ENCODE results near the gene MMP10.

Gene MMP10

DNA sequence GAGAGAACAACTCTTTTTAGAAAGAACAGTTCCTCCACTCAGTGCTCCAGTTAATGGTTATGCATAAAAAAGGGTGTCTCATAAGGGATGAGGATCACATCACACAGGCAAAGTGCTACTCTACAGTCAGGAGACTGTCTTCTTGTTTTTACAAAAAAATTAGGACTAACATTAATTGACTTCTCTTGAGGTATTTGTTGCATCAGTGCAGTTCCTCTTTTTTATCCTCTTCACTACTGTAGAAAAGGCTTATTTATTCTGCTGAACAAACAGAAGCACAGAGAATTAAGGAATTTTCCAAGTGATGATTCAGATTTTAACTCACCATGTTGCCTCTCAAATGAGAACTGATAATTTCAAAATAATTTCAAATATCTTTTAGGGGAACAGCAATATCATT is 57.6 kb downstream of the MMP10 start:
- no peak for DNase-seq

Data from activated gamma-delta T cell treated with Interleukin-2 at 50 U/mL for 16 hours (primary cell).